K562 (cell line): ENCODE measurements around the gene SOSTDC1. TPM values are rescaled to one million over a fixed set of nuclear protein-coding genes. Genes with fewer than 3 reads are reported as not detected.

Source experiments
- ATAC-seq: fragments of 200-7000 bp; cut with Tn5 transposase; 3 replicates; pipeline ENCODE4 v1.9.1; 2020; ENCODE audit warnings: moderate library complexity
- BruUV-seq: library from RNA; stranded (reverse); fragments of 400-500 nt; replicated peaks from 2 replicates; lab custom pipeline; 2021; lab: Mats Ljungman, UMichigan
- CTCF ChIA-PET: fragments of 300-600 bp; formaldehyde crosslinking; extraction: SDS; loops from one replicate; lab custom pipeline; 2021; ENCODE audit warnings: low intra/inter-chr PET ratio; lab: Yijun Ruan, JAX
- POLR2A ChIA-PET: fragments of 300-600, 350-650 bp; sonication (Branson Sonifier 250); formaldehyde crosslinking; extraction: SDS; loops from one replicate; lab custom pipeline; 2021; ENCODE audit warnings: antibody characterized with exemption, inconsistent platforms; lab: Yijun Ruan, JAX
- DNase-seq, 4 experiments: peaks; one replicate each; pipeline versions ENCODE4 v3.0.0 to v3.0.0-alpha.2; 2011 to 2018; ENCODE audit warnings: low spot score in 3 of 4, mixed read lengths in 3 of 4; ENCODE audit errors: extremely low read depth in 1 of 4
- FAIRE-seq: peaks from 2 replicates; lab custom pipeline; 2011; peaks lifted over from hg19 to GRCh38; lab: Jason Lieb, UNC
- H2AFZ ChIP-seq: 2 replicates; pipeline ENCODE4 v1.6.0; 2011; ENCODE audit warnings: low read depth, low read length, control low read depth, inconsistent platforms
- H3K27ac ChIP-seq: fragments of 200-600 bp; 3 replicates; pipeline ENCODE4 v1.8.0; 2011; ENCODE audit warnings: low read depth, mild to moderate bottlenecking, control low read depth, inconsistent platforms, low read length, moderate library complexity, mixed read lengths; ENCODE audit errors: extremely low read depth
- H3K27me3 ChIP-seq, 2 experiments: fragments of 300-600 bp in 1 of 2; 2 replicates in 1 of 2; 3 replicates in 1 of 2; pipeline versions ENCODE4 v1.6.0 to v1.8.0; 2011; ENCODE audit warnings: inconsistent platforms in 2 of 2, low read length in 2 of 2, mild to moderate bottlenecking in 1 of 2, mixed read lengths in 1 of 2, moderate library complexity in 1 of 2; ENCODE audit not compliant: control insufficient read depth in 2 of 2, insufficient read depth in 2 of 2
- H3K36me3 ChIP-seq: fragments of 300-600 bp; 3 replicates; pipeline ENCODE4 v1.8.0; 2011; ENCODE audit warnings: mild to moderate bottlenecking, low read length, inconsistent platforms; ENCODE audit not compliant: control insufficient read depth, insufficient read depth
- H3K4me1 ChIP-seq, 2 experiments: fragments of 200-600 bp in 1 of 2; replicated peaks in 1 of 2; 2 replicates in 1 of 2; 3 replicates in 1 of 2; pipeline versions ENCODE4 v1.5.1 to v1.8.0; 2011; ENCODE audit warnings: inconsistent platforms in 2 of 2, low read length in 2 of 2, mild to moderate bottlenecking in 1 of 2, mixed read lengths in 1 of 2, moderate library complexity in 1 of 2; ENCODE audit not compliant: control insufficient read depth in 2 of 2, insufficient read depth in 2 of 2
- H3K4me2 ChIP-seq: 2 replicates; pipeline ENCODE4 v1.6.1; 2011; ENCODE audit warnings: low read length, control low read depth, inconsistent platforms, mixed read lengths; ENCODE audit not compliant: insufficient read depth
- H3K4me3 ChIP-seq: fragments of 200-600 bp; sonication (generic), shearing (Covaris generic); 2 replicates; pipeline ENCODE4 v1.5.1; 2016; ENCODE audit warnings: control low read depth, inconsistent platforms
- H3K79me2 ChIP-seq: fragments of 200-600 bp; 3 replicates; pipeline ENCODE4 v1.8.0; 2011; ENCODE audit warnings: low read length, inconsistent platforms; ENCODE audit not compliant: control insufficient read depth, insufficient read depth
- H3K9ac ChIP-seq, 2 experiments: 2 replicates each; pipeline versions ENCODE4 v1.6.0 to v1.6.1; 2011; ENCODE audit warnings: low read depth in 2 of 2, low read length in 2 of 2, control low read depth in 1 of 2, inconsistent platforms in 1 of 2, mild to moderate bottlenecking in 1 of 2, mixed read lengths in 1 of 2; ENCODE audit not compliant: insufficient read depth in 1 of 2
- H3K9me1 ChIP-seq: one replicate; pipeline ENCODE4 v1.6.0; 2011; ENCODE audit warnings: inconsistent platforms, mild to moderate bottlenecking, low read length, moderate library complexity; ENCODE audit not compliant: control insufficient read depth, insufficient read depth
- H3K9me3 ChIP-seq: replicated peaks from 2 replicates; pipeline ENCODE4 v1.5.1; 2011; ENCODE audit warnings: low read depth, low read length, inconsistent platforms; ENCODE audit not compliant: control insufficient read depth, insufficient read depth
- H4K20me1 ChIP-seq: replicated peaks from 2 replicates; pipeline ENCODE4 v1.6.1; 2011; ENCODE audit warnings: low read length, inconsistent platforms, mixed read lengths; ENCODE audit not compliant: control insufficient read depth, insufficient read depth
- ADNP ChIP-seq: fragments of 200-800 bp; sonication (Bioruptor generic); IDR thresholded peaks from 2 replicates; pipeline ENCODE4 v1.6.1; 2016; ENCODE audit warnings: missing genetic modification characterization, missing compliant biosample characterization
- CTCFL ChIP-seq: IDR thresholded peaks from 2 replicates; pipeline ENCODE4 v1.6.1; 2011; ENCODE audit warnings: borderline replicate concordance, low read depth, mild to moderate bottlenecking, moderate library complexity, low read length; ENCODE audit not compliant: insufficient read depth, poor library complexity, severe bottlenecking
- FOSL1 ChIP-seq: fragments of 200-800 bp; sonication (Bioruptor generic); conservative IDR thresholded peaks from 2 replicates; pipeline ENCODE4 v1.6.1; 2016; ENCODE audit warnings: missing genetic modification characterization, missing compliant biosample characterization
- MAFK ChIP-seq: IDR thresholded peaks from 2 replicates; pipeline ENCODE4 v1.6.1; 2011; ENCODE audit warnings: low read length, improper control_type of control experiment
- NELFE ChIP-seq: IDR thresholded peaks from 2 replicates; pipeline ENCODE4 v1.6.1; 2011; ENCODE audit warnings: mild to moderate bottlenecking; ENCODE audit not compliant: insufficient read depth, insufficient read length
- NR0B1 ChIP-seq: fragments of 450-650 bp; IDR thresholded peaks from one replicate; pipeline ENCODE4 v1.6.1; 2018; ENCODE audit warnings: mild to moderate bottlenecking, moderate library complexity; ENCODE audit not compliant: partially characterized antibody
- SAFB2 ChIP-seq: fragments of 200-400 bp; formaldehyde crosslinking; IDR thresholded peaks from 2 replicates; pipeline ENCODE4 v1.6.1; 2018; ENCODE audit warnings: borderline replicate concordance, low read length, low read depth, moderate library complexity; ENCODE audit not compliant: severe bottlenecking
- STAT5A ChIP-seq: IDR thresholded peaks from 2 replicates; pipeline ENCODE4 v1.6.1; 2012; ENCODE audit warnings: low read length, inconsistent platforms, borderline replicate concordance
- ZNF212 ChIP-seq: fragments of 450-650 bp; formaldehyde crosslinking; IDR thresholded peaks from 2 replicates; pipeline ENCODE4 v1.4.0; 2020; ENCODE audit warnings: mild to moderate bottlenecking
- ZNF318 ChIP-seq, 2 experiments: fragments of 450-650 bp; IDR thresholded peaks; 2 replicates each; pipeline ENCODE4 v1.6.1; 2016; ENCODE audit warnings: mild to moderate bottlenecking in 2 of 2, borderline replicate concordance in 1 of 2, low read depth in 1 of 2, moderate library complexity in 1 of 2
- WGBS: fragments of 100-300 bp; shearing (Covaris generic); methylation state at CpG from one replicate; pipeline ENCODE4 v1.1.6; 2016; ENCODE audit warnings: low coverage, mixed read lengths; ENCODE audit not compliant: insufficient coverage; ENCODE audit errors: missing lambda C conversion rate; 5-methylcytosine and 5-hydroxymethylcytosine counted together
- in situ Hi-C: fragments of 300-500 bp; cut with MboI; formaldehyde crosslinking; loops from 4 replicates; pipeline ENCODE4 v1.15.0; 2018; ENCODE audit warnings: inconsistent platforms, mixed read lengths
- intact Hi-C: fragments of 100-400 bp; cut with micrococcal nuclease; formaldehyde crosslinking; loops from 2 replicates; pipeline ENCODE4 v1.14.2; 2022
- polyA plus RNA-seq, 8 experiments: library from polyadenylated mRNA; depleted of rRNA in 4 of 8; stranded (reverse) in 5 of 8; unstranded in 3 of 8; fragments of >200 nt; fragmentation: Nextera tagmentation in 2 of 8; fragmentation: Illumina TruSeq in 1 of 8; extraction: Ambion mirVana in 2 of 8; extraction: Trizol in 1 of 8; gene quantifications; 2 replicates each; pipeline versions ENCODE4 v1.2.1 to v1.2.3, GENCODE V29; 2011 to 2014; ENCODE audit warnings: inconsistent platforms in 1 of 8, missing spikeins in 1 of 8
- total RNA-seq, 7 experiments: library from RNA; depleted of rRNA in 6 of 7; stranded (reverse); fragments of >200 nt in 6 of 7; fragmentation: Illumina TruSeq in 2 of 7; extraction: Trizol in 2 of 7; gene quantifications; 2 replicates each; pipeline versions ENCODE4 v1.2.1 to v1.2.3, GENCODE V29; 2011 to 2021; ENCODE audit warnings: low replicate concordance in 1 of 7

The SOSTDC1 gene
- total and polyA plus RNA-seq, 9 of the 15 experiments (the other 6 are each of a cell fraction or from before 2014, with no cell fraction given): 8.3 to 48.6 (median 15.9) TPM

- H3K4me2 ChIP-seq: no peak overlapping the region
- WGBS: 81% methylated on average over 7 of the region's 7 CpGs
- H3K9ac ChIP-seq: no peak overlapping the region
- intact Hi-C loops: loop anchor here (5.0 kb wide), 1 partner anchor 80 kb away; no protein-coding TSS in a partner anchor
- H3K9me3 ChIP-seq: no peaks in the 10 kb centered on the region
- ChIA-PET POLR2A (interaction anchor here (1.7 kb wide), 1 partner anchor 9 kb away, joined by 5 read pairs; no protein-coding TSS in a partner anchor), CTCF (no interaction called here)
- ATAC-seq (no peak), FAIRE-seq (no peak), DNase-seq (no peak)
- no peaks in the 10 kb centered on the region for H4K20me1 ChIP-seq
- in situ Hi-C loops: no loop called here
- H3K9me1 ChIP-seq: no peaks in the 10 kb centered on the region
- no peaks in the 10 kb centered on the region for H3K4me1 ChIP-seq
- no peak overlapping the region for H2AFZ ChIP-seq
- H3K36me3 ChIP-seq: no peaks in the 10 kb centered on the region
- H3K27ac ChIP-seq: no peak overlapping the region
- H3K27me3 ChIP-seq: no peaks in the 10 kb centered on the region
- no TSS peak for BruUV-seq
- H3K79me2 ChIP-seq: no peaks in the 10 kb centered on the region
- H3K4me3 ChIP-seq: no peak overlapping the region
- TF ChIP-seq NR0B1: no peak
- TF ChIP-seq ADNP (tag): no peak
- no peak for TF ChIP-seq STAT5A
- TF ChIP-seq NELFE: no peak
- TF ChIP-seq CTCFL: no peak
- TF ChIP-seq MAFK: no peak
- no peak for TF ChIP-seq ZNF212
- no peak for TF ChIP-seq FOSL1 (tag)
- TF ChIP-seq SAFB2: no peak
- TF ChIP-seq ZNF318 (IDR thresholded peaks at IDR 0.05; ENCODE audit: borderline replicate concordance in 1 of 2, low read depth in 1 of 2): no peak
Observed at GRCh38 chr7:16512097-16512496, 46.6 kb upstream of the SOSTDC1 start.
